Measurements from ENCODE around the gene ZNF408.

ZNF408 gene

DNA sequence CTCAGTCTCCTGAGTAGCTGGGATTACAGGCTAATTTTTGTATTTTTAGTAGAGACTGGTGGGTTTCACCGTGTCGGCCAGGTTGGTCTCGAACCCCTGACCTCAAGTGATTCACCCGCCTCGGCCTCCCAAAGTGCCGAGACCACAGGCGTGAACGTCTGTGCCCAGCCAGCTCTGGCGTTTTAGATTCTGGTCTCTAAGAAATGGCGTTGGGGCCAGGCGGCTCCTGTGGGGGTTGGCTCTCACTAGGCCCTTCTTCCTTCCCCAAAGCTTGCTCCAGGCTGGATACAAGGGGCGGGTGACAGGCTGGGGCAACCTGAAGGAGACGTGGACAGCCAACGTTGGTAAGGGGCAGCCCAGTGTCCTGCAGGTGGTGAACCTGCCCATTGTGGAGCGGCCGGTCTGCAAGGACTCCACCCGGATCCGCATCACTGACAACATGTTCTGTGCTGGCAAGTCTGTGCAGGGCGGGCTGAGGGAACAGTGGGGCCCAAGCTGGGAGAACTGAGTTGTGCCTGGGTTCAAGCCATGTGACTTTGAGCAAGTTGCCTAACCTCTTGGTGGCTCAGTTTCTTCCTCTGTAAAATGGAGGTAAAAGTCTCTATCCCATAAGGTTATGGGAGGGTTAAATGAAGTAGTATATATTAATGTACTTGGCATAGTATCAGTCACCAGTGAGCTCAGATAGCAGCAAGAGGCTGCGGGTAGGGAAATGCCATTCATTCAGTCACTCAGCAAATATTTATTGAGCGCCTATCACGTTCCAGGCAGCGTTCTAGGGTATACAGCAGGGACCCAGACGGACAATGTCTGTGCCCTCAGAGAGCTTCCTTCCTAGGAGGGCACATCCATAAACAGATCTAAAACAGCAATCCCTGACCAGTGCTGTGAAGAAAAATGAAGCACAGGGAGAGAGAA lies 28.5 kb downstream of the ZNF408 start:
- TF ChIP-seq ARNTL (CRISPR knock-in tag; IDR thresholded peaks at IDR 0.05; ENCODE audit: borderline replicate concordance, low read depth): no peak
- no peak for TF ChIP-seq RARB (CRISPR knock-in tag; IDR thresholded peaks at IDR 0.05)
- TF ChIP-seq CSDC2 (CRISPR knock-in tag; IDR thresholded peaks at IDR 0.05): no peak
- TF ChIP-seq ZC3H10 (CRISPR knock-in tag; IDR thresholded peaks at IDR 0.05): no peak
- TF ChIP-seq ESRRG (CRISPR knock-in tag; IDR thresholded peaks at IDR 0.05): no peak
- TF ChIP-seq ZFP30 (CRISPR knock-in tag; IDR thresholded peaks at IDR 0.05): no peak
- no peak for TF ChIP-seq BACH2 (CRISPR knock-in tag; IDR thresholded peaks at IDR 0.05; ENCODE audit: borderline replicate concordance)
- no peak for ATAC-seq

DNA sequence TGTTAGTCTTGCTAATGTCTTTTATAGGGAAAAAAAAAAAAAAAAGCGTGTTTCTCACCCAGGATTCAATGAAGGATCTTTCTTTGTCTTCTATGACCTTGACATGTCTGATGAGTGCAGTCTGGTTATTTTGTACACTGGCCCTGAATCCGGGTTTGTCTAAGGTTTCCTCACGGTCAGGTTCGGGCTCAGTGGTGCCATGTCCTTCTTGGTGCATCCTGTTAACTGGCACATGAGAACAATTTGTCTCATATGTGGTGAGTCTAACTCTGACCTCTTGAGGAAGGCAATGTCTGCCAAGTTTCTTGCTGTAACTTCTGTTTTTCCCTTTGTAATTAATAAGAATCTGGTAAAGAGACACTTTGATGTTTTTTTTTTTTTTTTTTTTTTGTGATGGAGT lies 30.7 kb downstream of the ZNF408 start:
- TF ChIP-seq, protein P1, sequence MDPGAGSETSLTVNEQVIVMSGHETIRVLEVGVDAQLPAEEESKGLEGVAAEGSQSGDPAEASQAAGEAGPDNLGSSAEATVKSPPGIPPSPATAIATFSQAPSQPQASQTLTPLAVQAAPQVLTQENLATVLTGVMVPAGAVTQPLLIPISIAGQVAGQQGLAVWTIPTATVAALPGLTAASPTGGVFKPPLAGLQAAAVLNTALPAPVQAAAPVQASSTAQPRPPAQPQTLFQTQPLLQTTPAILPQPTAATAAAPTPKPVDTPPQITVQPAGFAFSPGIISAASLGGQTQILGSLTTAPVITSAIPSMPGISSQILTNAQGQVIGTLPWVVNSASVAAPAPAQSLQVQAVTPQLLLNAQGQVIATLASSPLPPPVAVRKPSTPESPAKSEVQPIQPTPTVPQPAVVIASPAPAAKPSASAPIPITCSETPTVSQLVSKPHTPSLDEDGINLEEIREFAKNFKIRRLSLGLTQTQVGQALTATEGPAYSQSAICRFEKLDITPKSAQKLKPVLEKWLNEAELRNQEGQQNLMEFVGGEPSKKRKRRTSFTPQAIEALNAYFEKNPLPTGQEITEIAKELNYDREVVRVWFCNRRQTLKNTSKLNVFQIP (CRISPR knock-in tag; IDR thresholded peaks at IDR 0.05; ENCODE audit: borderline replicate concordance, low read depth): no peak
- TF ChIP-seq OSR1 (CRISPR knock-in tag; IDR thresholded peaks at IDR 0.05) (no peak), ZFP30 (CRISPR knock-in tag; IDR thresholded peaks at IDR 0.05) (no peak), ESRRG (CRISPR knock-in tag; IDR thresholded peaks at IDR 0.05) (no peak), ZNF565 (CRISPR knock-in tag; conservative IDR thresholded peaks at IDR 0.05; ENCODE audit: low read depth) (no peak), BACH2 (CRISPR knock-in tag; IDR thresholded peaks at IDR 0.05; ENCODE audit: borderline replicate concordance) (no peak), SNAI2 (CRISPR knock-in tag; IDR thresholded peaks at IDR 0.05) (no peak)
- no peak for ATAC-seq

DNA sequence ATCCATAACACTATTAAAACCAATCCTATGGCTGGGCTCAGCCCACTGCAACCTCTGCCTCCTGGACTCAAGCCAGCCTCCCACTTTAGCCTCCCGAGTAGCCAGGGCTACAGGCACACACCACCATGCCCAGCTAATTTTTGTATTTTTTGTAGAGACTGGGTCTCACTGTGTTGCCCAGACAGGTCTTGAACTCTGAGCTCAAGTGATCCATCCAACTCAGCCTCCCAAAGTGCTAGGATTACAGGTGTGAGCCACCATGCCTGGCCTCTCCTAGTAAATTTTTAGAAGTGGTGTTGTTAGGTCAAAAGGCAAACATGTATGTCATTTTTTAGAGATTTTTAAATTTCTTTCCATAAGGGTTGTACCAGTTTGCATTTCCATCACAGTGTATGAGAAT lies 32.4 kb downstream of the ZNF408 start:
- ATAC-seq: no peak
- TF ChIP-seq ZNF8 (CRISPR knock-in tag; IDR thresholded peaks at IDR 0.05): no peak
- TF ChIP-seq, protein P2, sequence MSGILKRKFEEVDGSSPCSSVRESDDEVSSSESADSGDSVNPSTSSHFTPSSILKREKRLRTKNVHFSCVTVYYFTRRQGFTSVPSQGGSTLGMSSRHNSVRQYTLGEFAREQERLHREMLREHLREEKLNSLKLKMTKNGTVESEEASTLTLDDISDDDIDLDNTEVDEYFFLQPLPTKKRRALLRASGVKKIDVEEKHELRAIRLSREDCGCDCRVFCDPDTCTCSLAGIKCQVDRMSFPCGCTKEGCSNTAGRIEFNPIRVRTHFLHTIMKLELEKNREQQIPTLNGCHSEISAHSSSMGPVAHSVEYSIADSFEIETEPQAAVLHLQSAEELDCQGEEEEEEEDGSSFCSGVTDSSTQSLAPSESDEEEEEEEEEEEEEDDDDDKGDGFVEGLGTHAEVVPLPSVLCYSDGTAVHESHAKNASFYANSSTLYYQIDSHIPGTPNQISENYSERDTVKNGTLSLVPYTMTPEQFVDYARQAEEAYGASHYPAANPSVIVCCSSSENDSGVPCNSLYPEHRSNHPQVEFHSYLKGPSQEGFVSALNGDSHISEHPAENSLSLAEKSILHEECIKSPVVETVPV (CRISPR knock-in tag; IDR thresholded peaks at IDR 0.05): no peak
- no peak for TF ChIP-seq TOX (CRISPR knock-in tag; IDR thresholded peaks at IDR 0.05; ENCODE audit: borderline replicate concordance)
- TF ChIP-seq ZNF565 (CRISPR knock-in tag; conservative IDR thresholded peaks at IDR 0.05; ENCODE audit: low read depth): no peak
- TF ChIP-seq ZC3H10 (CRISPR knock-in tag; IDR thresholded peaks at IDR 0.05): no peak
- TF ChIP-seq, protein P3, sequence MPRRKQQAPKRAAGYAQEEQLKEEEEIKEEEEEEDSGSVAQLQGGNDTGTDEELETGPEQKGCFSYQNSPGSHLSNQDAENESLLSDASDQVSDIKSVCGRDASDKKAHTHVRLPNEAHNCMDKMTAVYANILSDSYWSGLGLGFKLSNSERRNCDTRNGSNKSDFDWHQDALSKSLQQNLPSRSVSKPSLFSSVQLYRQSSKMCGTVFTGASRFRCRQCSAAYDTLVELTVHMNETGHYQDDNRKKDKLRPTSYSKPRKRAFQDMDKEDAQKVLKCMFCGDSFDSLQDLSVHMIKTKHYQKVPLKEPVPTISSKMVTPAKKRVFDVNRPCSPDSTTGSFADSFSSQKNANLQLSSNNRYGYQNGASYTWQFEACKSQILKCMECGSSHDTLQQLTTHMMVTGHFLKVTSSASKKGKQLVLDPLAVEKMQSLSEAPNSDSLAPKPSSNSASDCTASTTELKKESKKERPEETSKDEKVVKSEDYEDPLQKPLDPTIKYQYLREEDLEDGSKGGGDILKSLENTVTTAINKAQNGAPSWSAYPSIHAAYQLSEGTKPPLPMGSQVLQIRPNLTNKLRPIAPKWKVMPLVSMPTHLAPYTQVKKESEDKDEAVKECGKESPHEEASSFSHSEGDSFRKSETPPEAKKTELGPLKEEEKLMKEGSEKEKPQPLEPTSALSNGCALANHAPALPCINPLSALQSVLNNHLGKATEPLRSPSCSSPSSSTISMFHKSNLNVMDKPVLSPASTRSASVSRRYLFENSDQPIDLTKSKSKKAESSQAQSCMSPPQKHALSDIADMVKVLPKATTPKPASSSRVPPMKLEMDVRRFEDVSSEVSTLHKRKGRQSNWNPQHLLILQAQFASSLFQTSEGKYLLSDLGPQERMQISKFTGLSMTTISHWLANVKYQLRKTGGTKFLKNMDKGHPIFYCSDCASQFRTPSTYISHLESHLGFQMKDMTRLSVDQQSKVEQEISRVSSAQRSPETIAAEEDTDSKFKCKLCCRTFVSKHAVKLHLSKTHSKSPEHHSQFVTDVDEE (CRISPR knock-in tag; IDR thresholded peaks at IDR 0.05): no peak
- no peak for TF ChIP-seq SNAI2 (CRISPR knock-in tag; IDR thresholded peaks at IDR 0.05)
- TF ChIP-seq ARNTL (CRISPR knock-in tag; IDR thresholded peaks at IDR 0.05; ENCODE audit: borderline replicate concordance, low read depth): no peak
- TF ChIP-seq ISL1 (CRISPR knock-in tag; IDR thresholded peaks at IDR 0.05): no peak
- TF ChIP-seq, protein P4, sequence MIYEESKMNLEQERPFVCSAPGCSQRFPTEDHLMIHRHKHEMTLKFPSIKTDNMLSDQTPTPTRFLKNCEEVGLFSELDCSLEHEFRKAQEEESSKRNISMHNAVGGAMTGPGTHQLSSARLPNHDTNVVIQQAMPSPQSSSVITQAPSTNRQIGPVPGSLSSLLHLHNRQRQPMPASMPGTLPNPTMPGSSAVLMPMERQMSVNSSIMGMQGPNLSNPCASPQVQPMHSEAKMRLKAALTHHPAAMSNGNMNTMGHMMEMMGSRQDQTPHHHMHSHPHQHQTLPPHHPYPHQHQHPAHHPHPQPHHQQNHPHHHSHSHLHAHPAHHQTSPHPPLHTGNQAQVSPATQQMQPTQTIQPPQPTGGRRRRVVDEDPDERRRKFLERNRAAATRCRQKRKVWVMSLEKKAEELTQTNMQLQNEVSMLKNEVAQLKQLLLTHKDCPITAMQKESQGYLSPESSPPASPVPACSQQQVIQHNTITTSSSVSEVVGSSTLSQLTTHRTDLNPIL (CRISPR knock-in tag; IDR thresholded peaks at IDR 0.05; ENCODE audit: low read depth): no peak
- no peak for TF ChIP-seq GLIS3 (CRISPR knock-in tag; IDR thresholded peaks at IDR 0.05)
- no peak for TF ChIP-seq ZNF70 (CRISPR knock-in tag; IDR thresholded peaks at IDR 0.05)
- TF ChIP-seq, protein P5, sequence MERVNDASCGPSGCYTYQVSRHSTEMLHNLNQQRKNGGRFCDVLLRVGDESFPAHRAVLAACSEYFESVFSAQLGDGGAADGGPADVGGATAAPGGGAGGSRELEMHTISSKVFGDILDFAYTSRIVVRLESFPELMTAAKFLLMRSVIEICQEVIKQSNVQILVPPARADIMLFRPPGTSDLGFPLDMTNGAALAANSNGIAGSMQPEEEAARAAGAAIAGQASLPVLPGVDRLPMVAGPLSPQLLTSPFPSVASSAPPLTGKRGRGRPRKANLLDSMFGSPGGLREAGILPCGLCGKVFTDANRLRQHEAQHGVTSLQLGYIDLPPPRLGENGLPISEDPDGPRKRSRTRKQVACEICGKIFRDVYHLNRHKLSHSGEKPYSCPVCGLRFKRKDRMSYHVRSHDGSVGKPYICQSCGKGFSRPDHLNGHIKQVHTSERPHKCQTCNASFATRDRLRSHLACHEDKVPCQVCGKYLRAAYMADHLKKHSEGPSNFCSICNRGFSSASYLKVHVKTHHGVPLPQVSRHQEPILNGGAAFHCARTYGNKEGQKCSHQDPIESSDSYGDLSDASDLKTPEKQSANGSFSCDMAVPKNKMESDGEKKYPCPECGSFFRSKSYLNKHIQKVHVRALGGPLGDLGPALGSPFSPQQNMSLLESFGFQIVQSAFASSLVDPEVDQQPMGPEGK (CRISPR knock-in tag; IDR thresholded peaks at IDR 0.05; ENCODE audit: borderline replicate concordance): no peak
- TF ChIP-seq RARB (CRISPR knock-in tag; IDR thresholded peaks at IDR 0.05): no peak
- TF ChIP-seq, protein P1 (CRISPR knock-in tag; IDR thresholded peaks at IDR 0.05; ENCODE audit: borderline replicate concordance, low read depth): no peak

Data from SK-N-SH treated with all-trans-retinoic acid at 6 μM for 48 hours (cell line).